GM18505 (cell line): ENCODE results near the gene NOP16.

Experiments used
- ATAC-seq: cut with Tn5 transposase; IDR thresholded peaks from one replicate; pipeline ENCODE4 v1.9.1; 2021; ENCODE audit not compliant: unreplicated experiment
- POLR2A ChIP-seq: IDR thresholded peaks from 4 replicates; pipeline ENCODE4 v1.6.1; 2011; ENCODE audit warnings: borderline replicate concordance; ENCODE audit not compliant: insufficient read depth, insufficient read length; ENCODE audit errors: extremely low read depth

Gene NOP16

GRCh38 chr5:176352116-176352878, 36.1 kb downstream of the NOP16 start:
- ATAC-seq, result no peak
- no peak for TF ChIP-seq POLR2A

GRCh38 chr5:176350416-176350815, 38.0 kb downstream of the NOP16 start:
- no peak for ATAC-seq
- TF ChIP-seq POLR2A, result no peak

GRCh38 chr5:176342766-176343458, 45.5 kb downstream of the NOP16 start:
- ATAC-seq, result no peak
- TF ChIP-seq POLR2A, result no peak

- no peak for TF ChIP-seq POLR2A
- no peak for ATAC-seq
Observed at GRCh38 chr5:176342158-176342483, 46.3 kb downstream of the NOP16 start.

GRCh38 chr5:176341325-176342157, 46.9 kb downstream of the NOP16 start:
- ATAC-seq, result no peak
- TF ChIP-seq POLR2A, result no peak

- no peak for TF ChIP-seq POLR2A
- ATAC-seq, result no peak
Observed at GRCh38 chr5:176339304-176339703, 49.1 kb downstream of the NOP16 start.

- TF ChIP-seq POLR2A, result no peak
- ATAC-seq, result no peak
Observed at GRCh38 chr5:176337913-176338312, 50.5 kb downstream of the NOP16 start.

GRCh38 chr5:176334031-176334770, 54.2 kb downstream of the NOP16 start:
- no peak for ATAC-seq
- TF ChIP-seq POLR2A, result no peak
